A673 (cell line): ENCODE measurements around the gene ATP10A. TPM values are rescaled to one million over a fixed set of nuclear protein-coding genes. Genes with fewer than 3 reads are reported as not detected.

Experiments
- BruUV-seq: library from RNA; stranded (reverse); fragments of 400-500 nt; replicated peaks from 2 replicates; lab custom pipeline; 2021; lab: Mats Ljungman, UMichigan
- CTCF ChIA-PET: fragments of 300-600 bp; sonication (Branson Sonifier 250); formaldehyde crosslinking; loops from one replicate; lab custom pipeline; 2022; ENCODE audit warnings: antibody characterized with exemption; lab: Charles Lee
- POLR2A ChIA-PET: fragments of 300-600 bp; sonication (Branson Sonifier 250); formaldehyde crosslinking; loops from one replicate; lab custom pipeline; 2022; ENCODE audit warnings: antibody characterized with exemption; ENCODE audit not compliant: low non-redundant PET; lab: Charles Lee
- DNase-seq: peaks from one replicate; pipeline ENCODE4 v3.0.0-alpha.2; 2015; ENCODE audit warnings: low spot score
- H3K27ac ChIP-seq: fragments of 200-600 bp; sonication (generic); 2 replicates; pipeline ENCODE4 v1.5.1; 2016; ENCODE audit warnings: mixed run types, low read depth, mild to moderate bottlenecking, mixed read lengths, antibody characterized with exemption, low read length; ENCODE audit not compliant: poor library complexity, severe bottlenecking
- H3K27me3 ChIP-seq: fragments of 200-600 bp; sonication (generic); replicated peaks from 2 replicates; pipeline ENCODE4 v1.6.1; 2017; ENCODE audit warnings: mixed run types, low read depth, mild to moderate bottlenecking, mixed read lengths, antibody characterized with exemption, low read length; ENCODE audit not compliant: insufficient read depth, poor library complexity
- H3K36me3 ChIP-seq: fragments of 200-600 bp; sonication (generic); 2 replicates; pipeline ENCODE4 v1.6.1; 2016; ENCODE audit warnings: mixed run types, mild to moderate bottlenecking, mixed read lengths, antibody characterized with exemption, low read length; ENCODE audit not compliant: insufficient read depth, poor library complexity, severe bottlenecking
- H3K4me1 ChIP-seq: fragments of 200-600 bp; sonication (generic); 2 replicates; pipeline ENCODE4 v1.6.1; 2017; ENCODE audit warnings: mixed run types, mild to moderate bottlenecking, mixed read lengths, antibody characterized with exemption, low read length; ENCODE audit not compliant: insufficient read depth, poor library complexity, severe bottlenecking
- H3K4me3 ChIP-seq: fragments of 200-600 bp; sonication (generic); 2 replicates; pipeline ENCODE4 v1.5.1; 2016; ENCODE audit warnings: low read depth, mixed run types, mild to moderate bottlenecking, mixed read lengths, low read length; ENCODE audit not compliant: poor library complexity, severe bottlenecking
- H3K9me3 ChIP-seq: fragments of 200-600 bp; sonication (generic); 2 replicates; pipeline ENCODE4 v1.6.1; 2016; ENCODE audit warnings: mixed run types, low read depth, mild to moderate bottlenecking, mixed read lengths, antibody characterized with exemption, low read length; ENCODE audit not compliant: poor library complexity, severe bottlenecking
- CTCF ChIP-seq: fragments of 300-800, 200-600 bp; sonication (generic); conservative IDR thresholded peaks from 2 replicates; pipeline ENCODE4 v1.5.1; 2017; ENCODE audit warnings: low read depth, mild to moderate bottlenecking, antibody characterized with exemption, low read length, moderate library complexity, mixed read lengths
- EZH2 ChIP-seq: fragments of 200-600 bp; sonication (generic); IDR thresholded peaks from 2 replicates; pipeline ENCODE4 v1.6.1; 2017; ENCODE audit warnings: borderline replicate concordance, low read depth, mild to moderate bottlenecking, mixed read lengths, antibody characterized with exemption, low read length; ENCODE audit not compliant: poor library complexity, severe bottlenecking
- intact Hi-C: fragments of 100-400 bp; cut with micrococcal nuclease; formaldehyde crosslinking; loops from one replicate; pipeline ENCODE4 v1.10.0; 2022; ENCODE audit not compliant: unreplicated experiment
- total RNA-seq: library from RNA; stranded (reverse); gene quantifications from 2 replicates; pipeline ENCODE4 v1.2.3, GENCODE V29; 2021

ATP10A gene
- total RNA-seq, 1 experiment from 2014 or later, result not detected

GRCh38 chr15:25706176-25706955, 156.8 kb downstream of the ATP10A start:
- no TSS peak for BruUV-seq
- ChIA-PET POLR2A (no interaction called here), CTCF (no interaction called here)
- Histone ChIP-seq H3K27me3 (no peaks in the 10 kb centered on the region), H3K9me3 (peaks cover 14% of the 10 kb centered on the region), H3K4me1 (no peaks in the 10 kb centered on the region), H3K36me3 (no peaks in the 10 kb centered on the region), H3K4me3 (no peak overlapping the region), H3K27ac (no peak overlapping the region)
- TF ChIP-seq CTCF, result no peak
- no peak for TF ChIP-seq EZH2
- intact Hi-C loops, result no loop called here
- no peak for DNase-seq

GRCh38 chr15:25705433-25706115, 157.6 kb downstream of the ATP10A start:
- Histone ChIP-seq H3K27ac (no peak overlapping the region), H3K9me3 (peaks cover 13% of the 10 kb centered on the region), H3K4me1 (no peaks in the 10 kb centered on the region), H3K27me3 (no peaks in the 10 kb centered on the region), H3K36me3 (no peaks in the 10 kb centered on the region), H3K4me3 (no peak overlapping the region)
- POLR2A ChIA-PET, result no interaction called here
- CTCF ChIA-PET, result no interaction called here
- TF ChIP-seq CTCF, result no peak
- TF ChIP-seq EZH2, result no peak
- no peak for DNase-seq
- intact Hi-C loops, result no loop called here
- no TSS peak for BruUV-seq

GRCh38 chr15:25703726-25704125, 159.4 kb downstream of the ATP10A start:
- intact Hi-C loops, result no loop called here
- no peak for DNase-seq
- ChIA-PET POLR2A (no interaction called here), CTCF (no interaction called here)
- H3K27me3 ChIP-seq, result no peaks in the 10 kb centered on the region
- H3K27ac ChIP-seq, result no peak overlapping the region
- no peaks in the 10 kb centered on the region for H3K4me1 ChIP-seq
- BruUV-seq, result no TSS peak
- no peak overlapping the region for H3K4me3 ChIP-seq
- no peaks in the 10 kb centered on the region for H3K36me3 ChIP-seq
- no peak for TF ChIP-seq CTCF
- TF ChIP-seq EZH2, result no peak
- peaks cover 4% of the 10 kb centered on the region for H3K9me3 ChIP-seq
